Upper lobe of left lung (tissue), 6 donors: ENCODE data around the gene TMEM178A. TPM values are rescaled to one million over a fixed set of nuclear protein-coding genes. Genes with fewer than 3 reads are reported as not detected.

ENCODE experiments used
- ATAC-seq, 2 donors: fragments of 200-7000 bp; cut with Tn5 transposase; one replicate each; pipeline ENCODE4 v1.9.1; 2022; ENCODE audit warnings: mild to moderate bottlenecking in 2 of 2, moderate library complexity in 2 of 2; ENCODE audit not compliant: low FRiP score in 2 of 2
- DNase-seq, 2 donors: peaks; one replicate each; pipeline ENCODE4 v3.0.0-alpha.2; 2019 to 2020
- H3K27ac ChIP-seq, 4 donors: fragments of 200-600 bp; sonication (generic); one replicate each; pipeline ENCODE4 v1.5.1; 2016 to 2019
- H3K27me3 ChIP-seq, 4 donors: fragments of 200-600 bp; sonication (generic); one replicate each; pipeline ENCODE4 v1.5.1; 2017 to 2019
- H3K36me3 ChIP-seq, 4 donors: fragments of 200-600 bp; sonication (generic); one replicate each; pipeline ENCODE4 v1.5.1; 2016 to 2019
- H3K4me1 ChIP-seq, 4 donors: fragments of 200-600 bp; sonication (generic); one replicate each; pipeline ENCODE4 v1.5.1; 2018 to 2019
- H3K4me3 ChIP-seq, 4 donors: fragments of 200-600 bp; sonication (generic); one replicate each; pipeline ENCODE4 v1.5.1; 2017 to 2019; ENCODE audit warnings: mild to moderate bottlenecking in 2 of 4, moderate library complexity in 1 of 4
- H3K9me3 ChIP-seq, 4 donors: fragments of 200-600 bp; sonication (generic); one replicate each; pipeline ENCODE4 v1.5.1; 2018 to 2019
- CTCF ChIP-seq, 6 experiments: fragments of 450-650 bp in 4 of 6; fragments of 200-600 bp in 2 of 6; sonication (generic) in 2 of 6; IDR thresholded peaks; one replicate each; pipeline ENCODE4 v1.5.1; 2016 to 2019; ENCODE audit warnings: antibody characterized with exemption in 6 of 6
- EP300 ChIP-seq, 4 donors: sonication (generic); formaldehyde crosslinking; IDR thresholded peaks; one replicate each; pipeline ENCODE4 v1.5.1; 2017; ENCODE audit warnings: antibody characterized with exemption in 4 of 4, control low read depth in 2 of 4
- POLR2A ChIP-seq, 4 donors: fragments of 450-650 bp; IDR thresholded peaks; one replicate each; pipeline ENCODE4 v1.5.1; 2016 to 2017; ENCODE audit warnings: antibody characterized with exemption in 4 of 4, mild to moderate bottlenecking in 2 of 4
- POLR2AphosphoS5 ChIP-seq, 2 donors: sonication (generic); formaldehyde crosslinking; IDR thresholded peaks; one replicate each; pipeline ENCODE4 v1.5.1; 2017; ENCODE audit warnings: antibody characterized with exemption in 2 of 2
- WGBS, 2 donors: methylation state at CpG; one replicate each; pipeline ENCODE4 v1.1.5; 2017 to 2018; 5-methylcytosine and 5-hydroxymethylcytosine counted together
- total RNA-seq, 6 donors: library from RNA; depleted of rRNA in 4 of 6; stranded (reverse); fragments of >200 nt in 4 of 6; gene quantifications; one replicate each; pipeline versions ENCODE4 v1.1.0 to v1.2.1, GENCODE V29; 2016 to 2021
- donor health status: DM: no; HTN: no; CAD: no; lungs with moderate emphysema.
- donor health status: DM: no; HTN: yes; CAD: no; lungs with severe emphysema.

Gene TMEM178A
- total RNA-seq, 6 donors from 2014 or later = 1.7 to 10.5 (median 4.7) TPM

- Histone ChIP-seq H3K36me3 (peaks cover 0 to 26% (median 13%) of the 10 kb centered on the region in 4 donors), H3K27ac (no peak overlapping the region), H3K4me1 (no peaks in the 10 kb centered on the region), H3K27me3 (no peaks in the 10 kb centered on the region), H3K9me3 (no peaks in the 10 kb centered on the region), H3K4me3 (no peak overlapping the region)
- WGBS, 2 donors = 89 to 90% methylated on average over 10 of the region's 10 CpGs
- DNase-seq (no peak), ATAC-seq (no peak)
- TF ChIP-seq EP300 (IDR thresholded peaks at IDR 0.05) (no peak), POLR2A (IDR thresholded peaks at IDR 0.05) (no peak), CTCF (IDR thresholded peaks at IDR 0.05) (no peak), POLR2AphosphoS5 (IDR thresholded peaks at IDR 0.05) (no peak)
Measured at GRCh38 chr2:39733070-39733674, 67.5 kb downstream of the TMEM178A start.

GRCh38 chr2:39734445-39734844 lies 68.7 kb downstream of the TMEM178A start:
- no peaks in the 10 kb centered on the region for H3K27me3 ChIP-seq
- ATAC-seq (no peak), DNase-seq (no peak)
- H3K36me3 ChIP-seq = peaks cover 0 to 26% (median 14%) of the 10 kb centered on the region in 4 donors
- no peaks in the 10 kb centered on the region for H3K4me1 ChIP-seq
- no peaks in the 10 kb centered on the region for H3K9me3 ChIP-seq
- no peak overlapping the region for H3K4me3 ChIP-seq
- H3K27ac ChIP-seq = no peak overlapping the region
- TF ChIP-seq POLR2A (IDR thresholded peaks at IDR 0.05) (no peak), POLR2AphosphoS5 (IDR thresholded peaks at IDR 0.05) (no peak), EP300 (IDR thresholded peaks at IDR 0.05) (no peak), CTCF (IDR thresholded peaks at IDR 0.05) (no peak)

- TF ChIP-seq CTCF (IDR thresholded peaks at IDR 0.05) (no peak), POLR2A (IDR thresholded peaks at IDR 0.05) (no peak), EP300 (IDR thresholded peaks at IDR 0.05) (no peak), POLR2AphosphoS5 (IDR thresholded peaks at IDR 0.05) (no peak)
- no peak for ATAC-seq
- H3K27ac ChIP-seq = no peak overlapping the region
- H3K9me3 ChIP-seq = no peaks in the 10 kb centered on the region
- 96 to 98% methylated on average over 3 of the region's 3 CpGs for WGBS, 2 donors
- no peak overlapping the region for H3K4me3 ChIP-seq
- H3K4me1 ChIP-seq = no peaks in the 10 kb centered on the region
- no peaks in the 10 kb centered on the region for H3K27me3 ChIP-seq
- no peak for DNase-seq
- peaks cover 4 to 29% (median 14%) of the 10 kb centered on the region in 4 donors for H3K36me3 ChIP-seq
Measured at GRCh38 chr2:39735648-39736047, 69.9 kb downstream of the TMEM178A start.

- peaks cover 4 to 38% (median 16%) of the 10 kb centered on the region in 4 donors for H3K36me3 ChIP-seq
- TF ChIP-seq CTCF (IDR thresholded peaks at IDR 0.05) (no peak), EP300 (IDR thresholded peaks at IDR 0.05) (no peak), POLR2A (IDR thresholded peaks at IDR 0.05) (no peak), POLR2AphosphoS5 (IDR thresholded peaks at IDR 0.05) (no peak)
- ATAC-seq (peak in 1 of 2 donors; percentile 68), DNase-seq (no peak)
- no peaks in the 10 kb centered on the region for H3K9me3 ChIP-seq
- no peak overlapping the region for H3K4me3 ChIP-seq
- no peaks in the 10 kb centered on the region for H3K27me3 ChIP-seq
- WGBS, 2 donors = 70 to 72% methylated on average over 6 of the region's 6 CpGs
- no peaks in the 10 kb centered on the region for H3K4me1 ChIP-seq
- H3K27ac ChIP-seq = no peak overlapping the region
Measured at GRCh38 chr2:39736640-39737039, 70.9 kb downstream of the TMEM178A start.

- Histone ChIP-seq H3K4me3 (no peak overlapping the region), H3K27ac (no peak overlapping the region), H3K9me3 (no peaks in the 10 kb centered on the region), H3K4me1 (no peaks in the 10 kb centered on the region), H3K36me3 (peaks cover 4 to 35% (median 16%) of the 10 kb centered on the region in 4 donors), H3K27me3 (no peaks in the 10 kb centered on the region)
- TF ChIP-seq EP300 (IDR thresholded peaks at IDR 0.05) = no peak
- no peak for TF ChIP-seq POLR2AphosphoS5 (IDR thresholded peaks at IDR 0.05)
- TF ChIP-seq CTCF (IDR thresholded peaks at IDR 0.05) = no peak
- no peak for TF ChIP-seq POLR2A (IDR thresholded peaks at IDR 0.05)
- ATAC-seq (peak in 1 of 2 donors; percentile 85), DNase-seq (peak in 1 of 2 donors; percentile 10)
- 82 to 93% methylated on average over 8 of the region's 8 CpGs for WGBS, 2 donors
Measured at GRCh38 chr2:39737661-39738060, 71.9 kb downstream of the TMEM178A start.
